GM19193 (cell line): ENCODE data around the gene TRIM38.

ENCODE experiments used
- POLR2A ChIP-seq: IDR thresholded peaks from 4 replicates; pipeline ENCODE4 v1.6.1; 2011; ENCODE audit not compliant: insufficient read depth, insufficient read length; ENCODE audit errors: extremely low read depth

TRIM38 gene

DNA sequence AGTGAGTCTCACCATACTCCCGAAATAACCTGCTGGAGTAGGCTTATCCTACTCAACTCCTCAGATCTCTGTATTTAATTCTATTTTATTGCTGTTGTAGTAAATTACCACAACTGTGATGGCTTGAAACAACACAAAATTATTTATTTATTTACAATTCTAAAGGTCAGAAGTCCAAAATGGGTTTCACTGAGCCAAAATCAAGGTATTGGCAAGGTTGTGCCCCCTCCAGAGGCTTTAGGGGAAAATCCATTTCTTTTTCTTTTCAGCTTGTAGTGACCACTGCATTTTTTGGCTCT lies 31.2 kb upstream of the TRIM38 start:
- no peak for TF ChIP-seq POLR2A

GRCh38 chr6:25934156-25934555 lies 28.4 kb upstream of the TRIM38 start:
- no peak for TF ChIP-seq POLR2A

GRCh38 chr6:25934735-25935313 lies 27.8 kb upstream of the TRIM38 start:
- no peak for TF ChIP-seq POLR2A

DNA sequence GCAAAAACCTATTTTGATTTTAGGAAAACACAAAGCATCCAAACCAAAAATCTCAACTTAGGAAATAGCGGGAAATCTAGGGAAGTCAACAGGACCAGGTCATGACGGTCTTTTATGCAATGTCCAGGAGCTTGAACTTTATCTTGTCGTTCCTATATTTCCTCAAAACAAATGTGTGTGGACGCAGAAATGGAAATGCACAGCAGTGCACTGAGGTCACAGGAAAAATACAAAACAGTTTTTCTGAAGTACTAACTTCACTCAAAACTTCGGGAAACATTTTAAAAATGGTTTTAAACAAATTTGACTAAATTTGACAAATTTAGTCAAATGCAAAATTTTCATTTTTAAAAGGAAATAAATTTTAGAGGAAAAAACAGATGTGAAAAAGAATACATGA lies 26.6 kb upstream of the TRIM38 start:
- no peak for TF ChIP-seq POLR2A

GRCh38 chr6:25939593-25939992 lies 23.0 kb upstream of the TRIM38 start:
- TF ChIP-seq POLR2A, result no peak

DNA sequence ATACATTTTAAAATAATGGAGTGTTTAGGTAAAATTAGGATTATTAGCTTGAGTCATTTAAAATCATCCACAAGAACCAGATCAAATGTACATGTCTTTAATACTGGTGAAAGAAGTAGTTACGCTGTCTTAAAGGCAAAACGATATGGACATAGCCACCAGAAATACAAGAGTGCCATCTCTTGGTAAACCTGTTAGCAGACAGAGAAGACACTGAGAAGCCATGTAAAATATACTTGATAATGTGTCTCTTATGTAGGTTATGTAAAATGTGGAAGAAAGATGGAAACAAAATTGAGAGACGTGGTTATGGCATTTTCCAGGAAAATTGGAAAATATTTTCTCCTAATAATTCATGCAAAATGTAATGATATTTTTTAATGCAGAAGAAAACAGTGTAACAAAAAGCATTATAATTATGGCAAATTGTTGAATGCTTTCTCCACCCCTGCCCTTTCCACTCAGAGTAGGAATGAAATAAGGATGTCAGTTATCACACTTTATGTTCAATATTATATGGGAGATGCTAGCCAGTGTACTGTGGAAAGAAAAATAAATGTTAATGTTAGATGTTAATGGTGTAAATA lies 19.9 kb upstream of the TRIM38 start:
- no peak for TF ChIP-seq POLR2A

DNA sequence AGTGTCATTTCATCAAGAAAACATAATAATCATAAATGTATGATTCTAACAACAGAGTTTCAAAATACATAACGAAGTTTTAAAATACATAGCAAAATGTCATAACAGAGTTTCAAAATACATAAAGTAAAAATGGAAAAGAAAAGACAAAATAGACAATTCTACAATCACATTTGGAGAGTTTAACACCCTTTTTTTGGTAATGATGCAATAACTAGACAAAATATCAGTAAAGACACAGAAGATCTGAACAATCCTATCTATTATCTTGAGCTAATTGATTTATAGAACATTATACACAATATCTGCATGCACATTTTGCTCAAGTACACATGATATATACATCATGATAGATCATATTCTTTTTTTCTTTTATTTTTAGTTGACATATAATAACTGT lies 18.7 kb upstream of the TRIM38 start:
- no peak for TF ChIP-seq POLR2A

- no peak for TF ChIP-seq POLR2A
These were observed 17.7 kb upstream of the TRIM38 start for GRCh38 chr6:25944688-25945574.

GRCh38 chr6:25946631-25947030 lies 16.0 kb upstream of the TRIM38 start:
- no peak for TF ChIP-seq POLR2A

GRCh38 chr6:25949695-25950094 lies 12.9 kb upstream of the TRIM38 start:
- TF ChIP-seq POLR2A, result no peak

DNA sequence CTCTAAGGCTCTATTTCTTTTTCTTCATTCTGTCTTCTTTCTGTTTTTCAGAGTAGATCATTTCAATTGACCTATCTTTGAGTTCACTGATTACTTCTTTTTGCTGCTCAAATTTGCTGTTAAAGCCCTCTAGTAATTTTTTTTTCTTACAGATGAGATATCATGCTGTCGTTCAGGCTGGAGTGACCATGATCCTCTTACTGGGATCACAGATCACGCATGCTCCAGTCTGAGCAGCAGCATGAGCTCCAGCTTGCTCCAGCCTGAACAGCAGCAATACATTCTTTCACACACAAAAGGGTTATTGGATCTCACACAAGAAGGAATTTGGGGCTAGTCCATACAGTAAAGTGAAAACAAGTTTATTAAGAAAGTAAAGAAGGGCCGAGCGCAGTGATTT lies 12.3 kb upstream of the TRIM38 start:
- no peak for TF ChIP-seq POLR2A

DNA sequence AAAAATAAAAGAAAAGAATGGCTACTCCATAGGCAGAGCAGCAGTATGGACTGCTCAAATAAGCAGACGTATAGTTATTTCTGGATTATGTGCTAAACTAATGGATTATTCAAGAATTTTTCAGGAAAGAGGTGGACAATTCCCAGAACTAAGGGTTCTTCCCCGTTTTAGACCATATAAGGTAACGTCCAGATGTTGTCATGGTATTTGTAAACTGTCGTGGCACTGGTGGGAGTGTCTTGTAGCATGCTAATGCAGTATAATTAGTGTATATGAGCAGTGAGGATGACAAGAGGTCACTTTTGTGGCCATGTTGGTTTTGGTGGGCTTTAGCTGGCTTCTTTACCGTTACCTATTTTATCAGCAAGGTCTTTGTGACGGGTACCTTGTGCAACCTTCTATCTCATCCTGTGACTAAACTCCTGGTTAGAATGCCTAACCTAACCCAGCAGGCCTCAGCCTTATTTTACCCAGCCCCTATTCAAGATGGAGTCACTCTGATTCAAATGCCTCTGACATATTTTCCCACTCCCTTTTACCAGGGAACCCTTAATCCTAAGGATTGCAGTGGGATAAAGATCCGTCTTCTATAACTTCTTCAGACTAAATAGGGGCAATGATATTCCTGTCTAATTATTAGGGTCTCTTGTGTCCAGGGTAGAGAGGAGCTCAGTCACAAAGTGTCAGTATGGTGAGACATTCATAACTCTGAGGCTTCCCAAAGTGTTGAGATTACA lies 11.1 kb upstream of the TRIM38 start:
- no peak for TF ChIP-seq POLR2A

DNA sequence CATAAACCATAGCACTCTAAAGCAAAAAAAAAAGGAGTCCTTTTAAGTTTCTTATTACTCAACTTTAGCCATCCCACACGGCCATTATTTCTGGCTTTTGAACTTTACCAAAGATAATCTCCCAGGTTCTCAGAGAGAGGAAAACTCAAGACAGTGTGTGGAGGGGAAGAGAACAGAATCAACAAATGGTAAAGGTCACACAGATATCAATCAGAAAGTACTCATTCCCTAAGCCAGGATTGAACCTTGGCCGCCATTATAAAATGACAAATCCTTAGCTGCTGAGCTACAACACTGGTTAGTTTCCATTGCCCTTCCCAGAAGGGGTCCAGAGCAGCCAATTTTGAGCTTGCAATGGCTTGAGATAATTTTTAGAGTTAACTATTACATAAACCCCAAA lies 10.1 kb upstream of the TRIM38 start:
- no peak for TF ChIP-seq POLR2A

DNA sequence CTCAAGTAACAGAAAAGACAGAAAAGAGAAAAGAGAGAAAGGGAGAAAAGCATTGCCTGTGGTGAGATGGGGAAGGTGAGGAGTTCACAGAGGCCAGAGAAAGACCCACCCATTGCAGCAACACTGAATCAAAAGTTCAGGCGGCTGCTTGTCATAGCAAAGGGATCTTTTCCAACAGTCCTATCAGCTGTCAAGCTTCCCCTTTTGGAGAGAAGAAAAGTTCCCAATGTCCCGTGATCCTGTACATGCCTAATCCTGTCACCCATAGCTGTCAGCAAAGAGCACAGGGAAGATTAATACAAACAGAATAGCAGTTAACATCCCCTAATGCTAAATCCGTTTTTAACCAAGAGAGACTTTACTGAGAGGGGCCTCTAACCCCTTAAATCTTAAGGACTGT lies 8.9 kb upstream of the TRIM38 start:
- no peak for TF ChIP-seq POLR2A

DNA sequence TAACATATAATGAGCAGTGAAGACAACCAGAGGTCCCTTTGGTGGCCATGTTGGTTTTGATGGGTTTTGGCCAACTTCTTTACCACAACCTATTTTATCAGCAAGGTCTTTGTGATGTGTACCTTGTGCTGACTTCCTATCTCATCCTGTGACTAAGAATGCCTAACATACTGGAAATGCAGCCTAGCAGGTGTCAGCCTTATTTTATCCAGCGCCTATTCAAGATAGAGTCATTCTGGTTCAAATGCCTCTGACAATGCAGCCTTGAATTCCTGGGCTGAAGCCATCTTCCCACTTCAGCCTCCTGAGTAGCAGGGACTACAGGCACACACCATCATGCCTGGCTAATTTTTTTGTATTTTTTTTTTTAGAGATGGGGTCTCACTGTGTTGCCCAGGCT lies 7.8 kb upstream of the TRIM38 start:
- no peak for TF ChIP-seq POLR2A

GRCh38 chr6:25956226-25956625 lies 6.4 kb upstream of the TRIM38 start:
- no peak for TF ChIP-seq POLR2A

DNA sequence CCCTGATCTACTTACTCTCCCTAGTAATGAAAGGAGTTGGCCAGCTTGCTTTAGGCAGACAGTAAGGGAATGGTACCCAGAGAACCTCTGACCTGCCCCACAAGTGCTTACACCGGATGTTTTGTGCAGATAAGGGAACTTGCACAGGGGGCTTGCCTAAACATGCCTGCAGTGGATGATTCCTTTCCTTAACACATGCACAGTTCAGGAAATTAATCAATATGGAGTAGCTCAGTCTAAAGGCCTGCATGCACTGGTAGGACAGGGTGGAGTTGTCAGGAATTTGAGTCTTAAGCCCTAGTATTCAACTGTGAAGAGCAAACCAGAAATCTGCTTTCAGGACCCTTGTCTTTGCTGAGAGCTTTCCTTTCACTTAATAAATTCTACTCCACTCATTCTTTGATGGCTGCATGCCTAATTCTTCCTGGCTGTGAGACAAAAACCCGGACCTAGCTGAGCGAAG lies 3.9 kb upstream of the TRIM38 start:
- no peak for TF ChIP-seq POLR2A
